ENCODE measurements around the gene CHRNA7. TPM values are rescaled to one million over a fixed set of nuclear protein-coding genes. Genes with fewer than 3 reads are reported as not detected.
A peak's percentile ranks its signal among the peaks of the same experiment; 100 is the strongest.

CHRNA7 gene
- total RNA-seq, 2 donors from 2014 or later: 3.7 to 9.3 TPM

DNA sequence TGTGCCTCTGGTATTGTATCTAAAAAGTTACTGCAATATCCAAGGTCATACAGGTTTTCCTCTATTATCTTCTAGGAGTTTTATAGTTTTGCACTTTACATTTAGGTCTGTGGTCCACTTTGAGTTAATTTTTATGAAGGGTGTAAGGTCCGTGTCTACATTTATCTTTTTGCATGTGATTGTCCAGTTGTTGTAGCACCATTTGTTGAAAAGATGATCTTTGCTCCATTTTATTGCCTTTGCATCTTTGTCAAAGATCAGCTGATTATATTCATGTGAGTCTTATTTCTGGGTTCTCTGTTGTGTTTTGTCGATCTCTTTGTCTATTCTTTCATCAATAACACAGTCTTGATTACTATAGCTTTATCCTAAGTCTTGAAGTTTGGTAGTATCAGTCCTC lies 6.7 kb downstream of the CHRNA7 start:
- 83% methylated on average over 2 of the region's 2 CpGs for WGBS
- no peaks in the 10 kb centered on the region for H3K27me3 ChIP-seq (replicated peaks; ENCODE audit: insufficient read depth)
- H3K9me3 ChIP-seq: no peaks in the 10 kb centered on the region
- H3K36me3 ChIP-seq: no peaks in the 10 kb centered on the region
- no peaks in the 10 kb centered on the region for H3K4me1 ChIP-seq (replicated peaks)
- intact Hi-C loops (cut with DNase I): no loop called here
- H3K4me3 ChIP-seq: no peak overlapping the region
- DNase-seq (ENCODE audit: low spot score): no peak
- TF ChIP-seq POLR2AphosphoS5 (IDR thresholded peaks at IDR 0.05) (no peak), POLR2A (IDR thresholded peaks at IDR 0.05) (no peak)
- TF ChIP-seq, protein P1, sequence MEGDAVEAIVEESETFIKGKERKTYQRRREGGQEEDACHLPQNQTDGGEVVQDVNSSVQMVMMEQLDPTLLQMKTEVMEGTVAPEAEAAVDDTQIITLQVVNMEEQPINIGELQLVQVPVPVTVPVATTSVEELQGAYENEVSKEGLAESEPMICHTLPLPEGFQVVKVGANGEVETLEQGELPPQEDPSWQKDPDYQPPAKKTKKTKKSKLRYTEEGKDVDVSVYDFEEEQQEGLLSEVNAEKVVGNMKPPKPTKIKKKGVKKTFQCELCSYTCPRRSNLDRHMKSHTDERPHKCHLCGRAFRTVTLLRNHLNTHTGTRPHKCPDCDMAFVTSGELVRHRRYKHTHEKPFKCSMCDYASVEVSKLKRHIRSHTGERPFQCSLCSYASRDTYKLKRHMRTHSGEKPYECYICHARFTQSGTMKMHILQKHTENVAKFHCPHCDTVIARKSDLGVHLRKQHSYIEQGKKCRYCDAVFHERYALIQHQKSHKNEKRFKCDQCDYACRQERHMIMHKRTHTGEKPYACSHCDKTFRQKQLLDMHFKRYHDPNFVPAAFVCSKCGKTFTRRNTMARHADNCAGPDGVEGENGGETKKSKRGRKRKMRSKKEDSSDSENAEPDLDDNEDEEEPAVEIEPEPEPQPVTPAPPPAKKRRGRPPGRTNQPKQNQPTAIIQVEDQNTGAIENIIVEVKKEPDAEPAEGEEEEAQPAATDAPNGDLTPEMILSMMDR (IDR thresholded peaks at IDR 0.05): no peak
- no peak overlapping the region for H3K27ac ChIP-seq

DNA sequence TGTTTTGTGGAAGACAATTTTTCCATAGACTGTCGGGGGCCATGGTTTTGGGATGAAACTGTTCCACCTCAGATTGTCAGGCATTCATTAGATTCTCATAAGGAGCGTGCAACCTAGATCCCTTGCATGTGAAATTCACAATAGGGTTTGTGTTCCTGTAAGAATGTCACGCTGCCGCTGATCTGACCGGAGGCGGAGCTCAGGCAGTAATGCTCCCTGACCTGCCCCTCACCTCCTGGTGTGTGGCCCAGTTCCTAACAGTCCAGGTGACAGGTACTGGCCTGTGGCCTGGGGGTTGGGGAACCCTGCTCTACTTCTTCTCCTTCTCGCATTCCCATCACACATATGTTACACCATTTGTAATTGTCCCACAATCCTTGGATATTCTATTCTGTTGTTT lies 11.0 kb downstream of the CHRNA7 start:
- H3K4me3 ChIP-seq: no peak overlapping the region
- TF ChIP-seq POLR2A (IDR thresholded peaks at IDR 0.05): no peak
- TF ChIP-seq, protein P1 (IDR thresholded peaks at IDR 0.05): no peak
- TF ChIP-seq POLR2AphosphoS5 (IDR thresholded peaks at IDR 0.05): no peak
- 90% methylated on average over 7 of the region's 7 CpGs for WGBS
- no peaks in the 10 kb centered on the region for H3K4me1 ChIP-seq (replicated peaks)
- intact Hi-C loops (cut with DNase I): no loop called here
- H3K27ac ChIP-seq: no peak overlapping the region
- no peaks in the 10 kb centered on the region for H3K36me3 ChIP-seq
- H3K9me3 ChIP-seq: no peaks in the 10 kb centered on the region
- no peaks in the 10 kb centered on the region for H3K27me3 ChIP-seq (replicated peaks; ENCODE audit: insufficient read depth)
- no peak for DNase-seq (ENCODE audit: low spot score)

- WGBS: 0% methylated on average over 1 of the region's 1 CpG
- peak overlapping the region in 1 of 2 donors; percentile 23 for H3K27ac ChIP-seq
- no peak overlapping the region for H3K4me3 ChIP-seq
- intact Hi-C loops (cut with DNase I): no loop called here
- H3K4me1 ChIP-seq (replicated peaks): no peaks in the 10 kb centered on the region
- H3K9me3 ChIP-seq: no peaks in the 10 kb centered on the region
- no peaks in the 10 kb centered on the region for H3K27me3 ChIP-seq (replicated peaks; ENCODE audit: insufficient read depth)
- no peak for DNase-seq (ENCODE audit: low spot score)
- TF ChIP-seq, protein P1 (IDR thresholded peaks at IDR 0.05): peak in 2 of 4 experiments; percentile 27 to 31
- TF ChIP-seq POLR2AphosphoS5 (IDR thresholded peaks at IDR 0.05): peak; percentile 21
- TF ChIP-seq POLR2A (IDR thresholded peaks at IDR 0.05): no peak
- H3K36me3 ChIP-seq: no peaks in the 10 kb centered on the region
Measured at GRCh38 chr15:32042269-32042972, 12.1 kb downstream of the CHRNA7 start.

- Histone ChIP-seq H3K4me3 (no peak overlapping the region), H3K9me3 (no peaks in the 10 kb centered on the region), H3K27me3 (replicated peaks; ENCODE audit: insufficient read depth) (no peaks in the 10 kb centered on the region), H3K4me1 (replicated peaks) (no peaks in the 10 kb centered on the region), H3K36me3 (no peaks in the 10 kb centered on the region), H3K27ac (no peak overlapping the region)
- DNase-seq (ENCODE audit: low spot score): no peak
- 35% methylated on average over 5 of the region's 5 CpGs for WGBS
- TF ChIP-seq, protein P1 (IDR thresholded peaks at IDR 0.05): no peak
- TF ChIP-seq POLR2A (IDR thresholded peaks at IDR 0.05) (no peak), POLR2AphosphoS5 (IDR thresholded peaks at IDR 0.05) (no peak)
- intact Hi-C loops (cut with DNase I): no loop called here
Measured at GRCh38 chr15:32053719-32054118, 23.4 kb downstream of the CHRNA7 start.

- 76% methylated on average over 4 of the region's 4 CpGs for WGBS
- TF ChIP-seq POLR2AphosphoS5 (IDR thresholded peaks at IDR 0.05): no peak
- TF ChIP-seq, protein P1 (IDR thresholded peaks at IDR 0.05): no peak
- TF ChIP-seq POLR2A (IDR thresholded peaks at IDR 0.05): no peak
- no peak for DNase-seq (ENCODE audit: low spot score)
- Histone ChIP-seq H3K27me3 (replicated peaks; ENCODE audit: insufficient read depth) (no peaks in the 10 kb centered on the region), H3K36me3 (no peaks in the 10 kb centered on the region), H3K4me3 (no peak overlapping the region), H3K4me1 (replicated peaks) (no peaks in the 10 kb centered on the region), H3K27ac (no peak overlapping the region), H3K9me3 (no peaks in the 10 kb centered on the region)
- intact Hi-C loops (cut with DNase I): no loop called here
Measured at GRCh38 chr15:32057876-32058425, 27.6 kb downstream of the CHRNA7 start.
